Panc1 (cell line): Measurements from ENCODE around the gene KLHL11. TPM values are rescaled to one million over a fixed set of nuclear protein-coding genes. Genes with fewer than 3 reads are reported as not detected.

ENCODE experiments used
- ATAC-seq: fragments of 200-7000 bp; cut with Tn5 transposase; 2 replicates; pipeline ENCODE4 v1.9.1; 2020; ENCODE audit warnings: mild to moderate bottlenecking, moderate library complexity
- BruUV-seq: library from RNA; stranded (reverse); fragments of 400-500 nt; replicated peaks from 2 replicates; lab custom pipeline; 2021; lab: Mats Ljungman, UMichigan
- CTCF ChIA-PET: fragments of 300-600 bp; sonication (Branson Sonifier 250); formaldehyde crosslinking; loops from one replicate; lab custom pipeline; 2022; ENCODE audit warnings: antibody characterized with exemption; lab: Charles Lee
- POLR2A ChIA-PET: fragments of 300-600 bp; sonication (Branson Sonifier 250); formaldehyde crosslinking; loops from one replicate; lab custom pipeline; 2022; ENCODE audit warnings: antibody characterized with exemption; lab: Charles Lee
- DNase-seq: peaks from one replicate; pipeline ENCODE4 v3.0.0-alpha.2; 2010; ENCODE audit warnings: low read depth, low spot score
- H3K27ac ChIP-seq: 2 replicates; pipeline ENCODE4 v1.5.1; 2011; ENCODE audit warnings: mild to moderate bottlenecking, low read length, inconsistent platforms
- H3K27me3 ChIP-seq: fragments of 200-500 bp; sonication (Bioruptor generic); 2 replicates; pipeline ENCODE4 v1.6.0; 2014; ENCODE audit warnings: low read length, inconsistent platforms; ENCODE audit not compliant: control insufficient read depth, insufficient read depth
- H3K36me3 ChIP-seq: fragments of 200-500 bp; sonication (Bioruptor generic); 2 replicates; pipeline ENCODE4 v1.5.1; 2014; ENCODE audit warnings: inconsistent platforms, mild to moderate bottlenecking, low read length, moderate library complexity; ENCODE audit not compliant: control insufficient read depth, insufficient read depth
- H3K4me1 ChIP-seq: 2 replicates; pipeline ENCODE4 v1.5.1; 2011; ENCODE audit warnings: inconsistent platforms, mild to moderate bottlenecking, low read length, moderate library complexity; ENCODE audit not compliant: control insufficient read depth, insufficient read depth
- H3K4me3 ChIP-seq, 2 experiments: 2 replicates each; pipeline ENCODE4 v1.5.1; 2011 to 2012; ENCODE audit warnings: low read depth in 2 of 2, low read length in 2 of 2, mild to moderate bottlenecking in 2 of 2, inconsistent platforms in 1 of 2, moderate library complexity in 1 of 2
- H3K9me3 ChIP-seq: fragments of 200-500 bp; sonication (Bioruptor generic); 2 replicates; pipeline ENCODE4 v1.5.1; 2014; ENCODE audit warnings: low read depth, mild to moderate bottlenecking, inconsistent platforms, low read length, moderate library complexity; ENCODE audit not compliant: control insufficient read depth, insufficient read depth
- POLR2AphosphoS5 ChIP-seq: IDR thresholded peaks from 2 replicates; pipeline ENCODE4 v1.6.1; 2012; ENCODE audit warnings: mild to moderate bottlenecking, low read depth, low read length, moderate library complexity
- SIN3A ChIP-seq: IDR thresholded peaks from 2 replicates; pipeline ENCODE4 v1.6.1; 2012; ENCODE audit warnings: low read depth, mild to moderate bottlenecking, low read length, moderate library complexity, borderline replicate concordance; ENCODE audit not compliant: insufficient read depth
- TCF7L2 ChIP-seq: IDR thresholded peaks from 2 replicates; pipeline ENCODE4 v1.6.1; 2011; ENCODE audit warnings: mild to moderate bottlenecking, low read depth, low read length, inconsistent platforms
- in situ Hi-C: cut with HindIII; loops from 2 replicates; pipeline ENCODE4 v1.10.0; 2016; ENCODE audit warnings: low sequenced_read_pairs, low pct_unique_long_range_greater_than_20kb
- intact Hi-C: fragments of 100-400 bp; cut with micrococcal nuclease; formaldehyde crosslinking; loops from one replicate; pipeline ENCODE4 v1.10.0; 2022; ENCODE audit not compliant: unreplicated experiment
- total RNA-seq: library from RNA; stranded (reverse); gene quantifications from one replicate; pipeline ENCODE4 v1.2.1, GENCODE V29; 2021; ENCODE audit not compliant: unreplicated experiment
- TF ChIP-seq, protein P1 (sequence below): fragments of 450-650 bp; IDR thresholded peaks from 2 replicates; pipeline ENCODE4 v1.5.1; 2017; ENCODE audit warnings: mild to moderate bottlenecking
- TF ChIP-seq, protein P2 (sequence below), 2 experiments: IDR thresholded peaks; 2 replicates each; pipeline ENCODE4 v1.6.1; 2011 to 2012; ENCODE audit warnings: low read depth in 2 of 2, control low read depth in 1 of 2, low read length in 1 of 2, mild to moderate bottlenecking in 1 of 2, moderate library complexity in 1 of 2; ENCODE audit not compliant: insufficient read depth in 1 of 2

Gene KLHL11
- total RNA-seq, 1 experiment from 2014 or later, result 12.5 TPM

DNA sequence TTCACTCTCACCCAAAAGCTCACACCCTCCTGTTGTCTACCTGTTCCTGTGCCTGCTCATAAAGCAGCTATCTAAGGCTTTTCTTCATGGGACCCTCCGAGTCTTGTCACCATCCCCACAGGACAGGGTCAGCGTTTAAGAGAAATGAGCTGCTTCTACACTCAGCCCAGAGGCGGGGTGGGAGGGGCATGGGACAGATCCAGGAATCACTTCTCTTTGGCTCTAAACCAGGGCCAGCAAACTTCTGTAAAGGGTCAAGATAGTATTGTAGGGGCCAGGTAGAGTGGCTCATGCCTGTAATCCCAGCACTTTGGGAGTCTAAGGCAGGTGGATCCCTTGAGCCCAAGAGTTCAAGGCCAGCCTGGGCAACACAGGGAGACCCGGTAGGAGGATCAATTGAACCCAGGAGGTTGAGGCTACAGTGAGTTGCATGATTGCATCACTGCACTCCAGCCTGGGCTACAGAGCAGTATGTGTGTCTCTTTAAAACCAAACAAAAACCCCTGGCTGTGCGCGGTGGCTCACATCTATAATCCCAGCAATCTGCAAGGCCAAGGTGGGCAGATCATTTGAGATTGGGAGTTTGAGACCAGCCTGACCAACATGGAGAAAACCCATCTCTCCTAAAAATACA is 23.2 kb upstream of the KLHL11 start:
- H3K4me1 ChIP-seq, result no peaks in the 10 kb centered on the region
- TF ChIP-seq, protein P1, sequence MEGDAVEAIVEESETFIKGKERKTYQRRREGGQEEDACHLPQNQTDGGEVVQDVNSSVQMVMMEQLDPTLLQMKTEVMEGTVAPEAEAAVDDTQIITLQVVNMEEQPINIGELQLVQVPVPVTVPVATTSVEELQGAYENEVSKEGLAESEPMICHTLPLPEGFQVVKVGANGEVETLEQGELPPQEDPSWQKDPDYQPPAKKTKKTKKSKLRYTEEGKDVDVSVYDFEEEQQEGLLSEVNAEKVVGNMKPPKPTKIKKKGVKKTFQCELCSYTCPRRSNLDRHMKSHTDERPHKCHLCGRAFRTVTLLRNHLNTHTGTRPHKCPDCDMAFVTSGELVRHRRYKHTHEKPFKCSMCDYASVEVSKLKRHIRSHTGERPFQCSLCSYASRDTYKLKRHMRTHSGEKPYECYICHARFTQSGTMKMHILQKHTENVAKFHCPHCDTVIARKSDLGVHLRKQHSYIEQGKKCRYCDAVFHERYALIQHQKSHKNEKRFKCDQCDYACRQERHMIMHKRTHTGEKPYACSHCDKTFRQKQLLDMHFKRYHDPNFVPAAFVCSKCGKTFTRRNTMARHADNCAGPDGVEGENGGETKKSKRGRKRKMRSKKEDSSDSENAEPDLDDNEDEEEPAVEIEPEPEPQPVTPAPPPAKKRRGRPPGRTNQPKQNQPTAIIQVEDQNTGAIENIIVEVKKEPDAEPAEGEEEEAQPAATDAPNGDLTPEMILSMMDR, result no peak
- TF ChIP-seq TCF7L2, result no peak
- TF ChIP-seq, protein P2, sequence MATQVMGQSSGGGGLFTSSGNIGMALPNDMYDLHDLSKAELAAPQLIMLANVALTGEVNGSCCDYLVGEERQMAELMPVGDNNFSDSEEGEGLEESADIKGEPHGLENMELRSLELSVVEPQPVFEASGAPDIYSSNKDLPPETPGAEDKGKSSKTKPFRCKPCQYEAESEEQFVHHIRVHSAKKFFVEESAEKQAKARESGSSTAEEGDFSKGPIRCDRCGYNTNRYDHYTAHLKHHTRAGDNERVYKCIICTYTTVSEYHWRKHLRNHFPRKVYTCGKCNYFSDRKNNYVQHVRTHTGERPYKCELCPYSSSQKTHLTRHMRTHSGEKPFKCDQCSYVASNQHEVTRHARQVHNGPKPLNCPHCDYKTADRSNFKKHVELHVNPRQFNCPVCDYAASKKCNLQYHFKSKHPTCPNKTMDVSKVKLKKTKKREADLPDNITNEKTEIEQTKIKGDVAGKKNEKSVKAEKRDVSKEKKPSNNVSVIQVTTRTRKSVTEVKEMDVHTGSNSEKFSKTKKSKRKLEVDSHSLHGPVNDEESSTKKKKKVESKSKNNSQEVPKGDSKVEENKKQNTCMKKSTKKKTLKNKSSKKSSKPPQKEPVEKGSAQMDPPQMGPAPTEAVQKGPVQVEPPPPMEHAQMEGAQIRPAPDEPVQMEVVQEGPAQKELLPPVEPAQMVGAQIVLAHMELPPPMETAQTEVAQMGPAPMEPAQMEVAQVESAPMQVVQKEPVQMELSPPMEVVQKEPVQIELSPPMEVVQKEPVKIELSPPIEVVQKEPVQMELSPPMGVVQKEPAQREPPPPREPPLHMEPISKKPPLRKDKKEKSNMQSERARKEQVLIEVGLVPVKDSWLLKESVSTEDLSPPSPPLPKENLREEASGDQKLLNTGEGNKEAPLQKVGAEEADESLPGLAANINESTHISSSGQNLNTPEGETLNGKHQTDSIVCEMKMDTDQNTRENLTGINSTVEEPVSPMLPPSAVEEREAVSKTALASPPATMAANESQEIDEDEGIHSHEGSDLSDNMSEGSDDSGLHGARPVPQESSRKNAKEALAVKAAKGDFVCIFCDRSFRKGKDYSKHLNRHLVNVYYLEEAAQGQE (IDR thresholded peaks at IDR 0.05; ENCODE audit: insufficient read depth in 1 of 2, low read depth in 2 of 2, low read length in 1 of 2), result no peak
- TF ChIP-seq POLR2AphosphoS5, result no peak
- TF ChIP-seq SIN3A, result no peak
- H3K27me3 ChIP-seq, result no peaks in the 10 kb centered on the region
- no TSS peak for BruUV-seq
- intact Hi-C loops (no loop called here), in situ Hi-C loops (no loop called here)
- POLR2A ChIA-PET, result interaction anchor here (0.6 kb wide), 1 partner anchor 42 kb away, joined by 3 read pairs; the partner anchor contains the start of gene ODAD4
- peaks cover 14% of the 10 kb centered on the region for H3K36me3 ChIP-seq
- no peaks in the 10 kb centered on the region for H3K9me3 ChIP-seq
- ATAC-seq, result no peak
- H3K27ac ChIP-seq, result no peak overlapping the region
- DNase-seq, result no peak
- H3K4me3 ChIP-seq, result no peak overlapping the region
- CTCF ChIA-PET, result no interaction called here

DNA sequence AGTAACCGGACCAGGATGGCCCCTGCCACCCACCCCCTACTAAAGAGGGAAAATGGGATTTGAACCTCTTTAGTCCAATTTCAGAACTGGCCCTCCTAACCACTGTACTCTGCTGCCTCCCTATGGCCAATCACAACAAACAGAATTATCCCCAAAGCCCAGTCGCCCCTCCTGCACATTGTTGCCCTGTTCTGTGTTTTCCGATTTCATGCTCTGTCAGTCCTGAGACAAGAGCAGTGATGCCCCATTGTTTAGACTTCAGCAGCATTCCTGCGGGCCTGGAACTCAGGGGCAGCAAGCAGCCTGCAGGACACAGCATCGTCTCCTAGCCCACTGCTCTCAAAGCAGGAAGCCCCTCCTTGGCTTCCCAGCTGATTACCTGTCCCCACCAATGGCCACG is 20.5 kb upstream of the KLHL11 start:
- Histone ChIP-seq H3K36me3 (peaks cover 12% of the 10 kb centered on the region), H3K4me1 (no peaks in the 10 kb centered on the region), H3K27ac (no peak overlapping the region), H3K27me3 (no peaks in the 10 kb centered on the region), H3K4me3 (no peak overlapping the region), H3K9me3 (no peaks in the 10 kb centered on the region)
- ATAC-seq (no peak), DNase-seq (no peak)
- BruUV-seq, result no TSS peak
- ChIA-PET CTCF (no interaction called here), POLR2A (no interaction called here)
- in situ Hi-C loops, result no loop called here
- TF ChIP-seq POLR2AphosphoS5 (no peak), TCF7L2 (no peak), SIN3A (no peak)
- TF ChIP-seq, protein P2 (IDR thresholded peaks at IDR 0.05; ENCODE audit: insufficient read depth in 1 of 2, low read depth in 2 of 2, low read length in 1 of 2), result no peak
- TF ChIP-seq, protein P1, result no peak; the same call in 1 of the 2 replicates
- intact Hi-C loops, result no loop called here
